Transverse colon (tissue), 4 donors: ENCODE measurements around the gene CHRM5. TPM values are rescaled to one million over a fixed set of nuclear protein-coding genes. Genes with fewer than 3 reads are reported as not detected.

Experiments
- DNase-seq: peaks from one replicate; pipeline ENCODE4 v3.0.0-alpha.2; 2019
- H3K27ac ChIP-seq, 4 donors: fragments of 200-600 bp; sonication (generic); 2 replicates each; pipeline ENCODE4 v1.5.1; 2016 to 2018; ENCODE audit warnings: inconsistent platforms in 4 of 4
- H3K27me3 ChIP-seq: fragments of 200-600 bp; sonication (generic); 2 replicates; pipeline ENCODE4 v1.5.1; 2017; ENCODE audit warnings: inconsistent platforms
- H3K36me3 ChIP-seq, 4 donors: fragments of 200-600 bp; sonication (generic); 2 replicates each; pipeline ENCODE4 v1.5.1; 2017 to 2019; ENCODE audit warnings: inconsistent platforms in 4 of 4
- H3K4me1 ChIP-seq, 4 donors: fragments of 200-600 bp; sonication (generic); 2 replicates each; pipeline ENCODE4 v1.5.1; 2017 to 2020; ENCODE audit warnings: inconsistent platforms in 4 of 4
- H3K4me3 ChIP-seq, 4 donors: fragments of 200-600 bp; sonication (generic); 1 replicate in 1 of 4; 2 replicates in 3 of 4; pipeline versions ENCODE4 v1.5.1 to v1.6.1; 2017 to 2019; ENCODE audit warnings: inconsistent platforms in 4 of 4
- H3K9me3 ChIP-seq, 2 donors: fragments of 200-600 bp; sonication (generic); 2 replicates each; pipeline ENCODE4 v1.5.1; 2017 to 2019; ENCODE audit warnings: inconsistent platforms in 2 of 2
- EP300 ChIP-seq: sonication (generic); formaldehyde crosslinking; IDR thresholded peaks from one replicate; pipeline ENCODE4 v1.6.1; 2017; ENCODE audit warnings: antibody characterized with exemption, low read depth
- POLR2A ChIP-seq: fragments of 450-650 bp; IDR thresholded peaks from one replicate; pipeline ENCODE4 v1.6.1; 2016; ENCODE audit warnings: antibody characterized with exemption, mild to moderate bottlenecking, moderate library complexity
- POLR2AphosphoS5 ChIP-seq, 3 donors: sonication (generic); formaldehyde crosslinking; IDR thresholded peaks; one replicate each; pipeline ENCODE4 v1.6.1; 2016; ENCODE audit warnings: antibody characterized with exemption in 3 of 3
- WGBS, 2 donors: methylation state at CpG; one replicate each; pipeline ENCODE4 v1.1.5; 2018; ENCODE audit warnings: low coverage in 1 of 2; 5-methylcytosine and 5-hydroxymethylcytosine counted together
- in situ Hi-C, 4 donors: fragments of 200-750 bp; cut with MboI; loops; one replicate each; pipeline versions ENCODE4 v1.15.0 to v1.15.1; 2017; ENCODE audit warnings: low sequenced_read_pairs in 3 of 4, low pct_ligation_motif_present in 1 of 4, low pct_unique_long_range_greater_than_20kb in 1 of 4
- intact Hi-C: fragments of 100-400 bp; cut with DNase I; formaldehyde crosslinking; loops from one replicate; pipeline ENCODE4 v1.15.1; 2023; ENCODE audit warnings: low total_unique reads
- total RNA-seq, 4 donors: library from RNA; depleted of rRNA; stranded (reverse); fragments of >200 nt; gene quantifications; one replicate each; pipeline ENCODE4 v1.1.0, GENCODE V29; 2016
- TF ChIP-seq, protein P1 (sequence below), 5 experiments: fragments of 200-600 bp in 3 of 5; fragments of 450-650 bp in 2 of 5; sonication (generic) in 3 of 5; IDR thresholded peaks; 1 replicate in 2 of 5; 2 replicates in 3 of 5; pipeline ENCODE4 v1.5.1; 2016 to 2017; ENCODE audit warnings: antibody characterized with exemption in 5 of 5, inconsistent platforms in 3 of 5, mild to moderate bottlenecking in 2 of 5, moderate library complexity in 1 of 5

The CHRM5 gene
- total RNA-seq, 4 donors from 2014 or later = not detected

DNA sequence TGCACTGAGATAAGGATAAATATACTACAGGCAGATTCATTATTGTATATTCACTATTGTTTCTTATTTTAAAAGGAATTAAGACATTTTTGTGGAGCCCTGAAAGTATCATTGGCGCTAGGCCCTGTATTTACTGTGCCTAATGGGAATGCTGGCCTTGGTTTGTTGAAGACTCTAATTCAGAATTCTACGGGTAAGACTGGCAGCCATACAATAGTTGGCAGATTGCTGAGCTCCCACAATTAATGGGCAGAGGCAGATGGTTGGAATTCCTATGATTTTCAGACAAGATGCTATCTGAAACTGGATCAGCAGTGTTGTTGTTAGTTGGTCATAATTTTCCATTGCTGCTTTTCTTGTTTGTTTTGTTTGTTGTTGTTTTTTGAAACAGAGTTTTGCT, 148.3 kb downstream of the CHRM5 start:
- no peaks in the 10 kb centered on the region for H3K36me3 ChIP-seq
- in situ Hi-C loops = loop anchor here in 2 of 4 donors (25.0 kb wide), 2 partner anchors 104 to 246 kb away; partner anchors contain the start of gene LPCAT4 (in 1 of the 2)
- H3K4me3 ChIP-seq = no peak overlapping the region
- TF ChIP-seq, protein P1, sequence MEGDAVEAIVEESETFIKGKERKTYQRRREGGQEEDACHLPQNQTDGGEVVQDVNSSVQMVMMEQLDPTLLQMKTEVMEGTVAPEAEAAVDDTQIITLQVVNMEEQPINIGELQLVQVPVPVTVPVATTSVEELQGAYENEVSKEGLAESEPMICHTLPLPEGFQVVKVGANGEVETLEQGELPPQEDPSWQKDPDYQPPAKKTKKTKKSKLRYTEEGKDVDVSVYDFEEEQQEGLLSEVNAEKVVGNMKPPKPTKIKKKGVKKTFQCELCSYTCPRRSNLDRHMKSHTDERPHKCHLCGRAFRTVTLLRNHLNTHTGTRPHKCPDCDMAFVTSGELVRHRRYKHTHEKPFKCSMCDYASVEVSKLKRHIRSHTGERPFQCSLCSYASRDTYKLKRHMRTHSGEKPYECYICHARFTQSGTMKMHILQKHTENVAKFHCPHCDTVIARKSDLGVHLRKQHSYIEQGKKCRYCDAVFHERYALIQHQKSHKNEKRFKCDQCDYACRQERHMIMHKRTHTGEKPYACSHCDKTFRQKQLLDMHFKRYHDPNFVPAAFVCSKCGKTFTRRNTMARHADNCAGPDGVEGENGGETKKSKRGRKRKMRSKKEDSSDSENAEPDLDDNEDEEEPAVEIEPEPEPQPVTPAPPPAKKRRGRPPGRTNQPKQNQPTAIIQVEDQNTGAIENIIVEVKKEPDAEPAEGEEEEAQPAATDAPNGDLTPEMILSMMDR (IDR thresholded peaks at IDR 0.05) = no peak
- TF ChIP-seq EP300 = no peak
- no peak for TF ChIP-seq POLR2A
- TF ChIP-seq POLR2AphosphoS5 (IDR thresholded peaks at IDR 0.05) = no peak
- 72 to 80% methylated on average over 2 of the region's 2 CpGs for WGBS, 2 donors
- no peaks in the 10 kb centered on the region for H3K4me1 ChIP-seq
- intact Hi-C loops = no loop called here
- no peak overlapping the region for H3K27ac ChIP-seq
- peaks cover 3% of the 10 kb centered on the region for H3K27me3 ChIP-seq
- no peaks in the 10 kb centered on the region for H3K9me3 ChIP-seq
- DNase-seq = no peak

Other genes starting within 250 kb of the CHRM5 start
- gene AVEN, start 70.7 kb downstream of the CHRM5 start, total RNA-seq = 10 to 100 TPM in 1 of 4 donors, 1 to 10 TPM in 3; 4.9 to 21.3 (median 7.6) TPM
- gene EMC7, start 133.4 kb downstream of the CHRM5 start, total RNA-seq = 10 to 100 TPM in 3 of 4 donors, 1 to 10 TPM in 1; 1.8 to 39.7 (median 24.5) TPM
- 1 to 10 TPM; 1.1 to 7.6 (median 1.9) TPM for gene PGBD4, start 133.6 kb downstream of the CHRM5 start, total RNA-seq
- 100 to 1,000 TPM in 1 of 4 donors, 10 to 100 TPM in 3; 41.1 to 137 (median 80.3) TPM for gene KATNBL1, start 241.6 kb downstream of the CHRM5 start, total RNA-seq